HG02642 (cell line): ENCODE results near the gene SAPCD2.
A peak's percentile ranks its signal among the peaks of the same experiment; 100 is the strongest.
"Not testable (repeated sequence)": the region's sequence is repeated elsewhere in the genome, so short reads cannot be mapped to it uniquely, and the experiment has no call there.

ENCODE experiments used
- ATAC-seq: cut with Tn5 transposase; IDR thresholded peaks from one replicate; pipeline ENCODE4 v1.9.1; 2021; ENCODE audit warnings: mild to moderate bottlenecking; ENCODE audit not compliant: unreplicated experiment, poor library complexity

The SAPCD2 gene

DNA sequence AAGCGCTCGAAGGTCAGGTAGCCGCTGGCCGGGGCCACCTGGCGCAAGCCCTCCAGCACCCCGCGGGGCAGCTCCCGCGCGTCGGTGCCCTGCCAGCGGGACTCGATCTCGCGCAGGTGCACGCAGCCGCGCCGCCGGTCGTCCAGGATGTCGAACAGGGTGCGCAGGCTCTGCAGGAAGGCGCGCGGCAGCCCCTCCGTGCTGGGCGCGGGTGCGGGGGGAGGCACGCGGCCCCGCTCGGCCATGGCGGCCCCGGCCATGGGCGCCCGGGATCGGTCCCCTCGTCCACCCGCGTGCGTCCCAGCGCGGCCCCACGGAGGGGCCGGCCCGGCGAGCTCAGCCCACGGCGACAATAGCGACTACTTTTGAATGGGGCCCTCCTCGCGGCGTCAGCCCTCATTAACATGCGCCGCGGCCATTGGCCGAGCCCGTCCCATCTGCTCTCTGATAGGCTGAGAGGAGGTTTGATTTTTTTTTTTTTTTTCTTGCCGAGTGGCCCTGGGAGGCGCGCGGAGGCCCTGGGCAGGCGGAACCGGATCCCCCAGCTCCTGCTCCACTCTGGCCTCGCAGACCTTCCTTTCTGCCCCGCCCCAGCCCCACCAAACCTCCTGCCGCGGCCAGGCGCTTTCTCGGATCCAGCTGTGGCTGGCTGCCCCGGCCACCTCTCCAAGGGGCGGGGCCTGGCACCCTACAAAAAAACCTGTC lies at the start of gene SAPCD2:
Gene SAPCD2, minus strand, starts transcription at position 357 of the 705 bp plus-strand sequence. Its CDS starts 97 bp downstream, at position 260.
- peak; percentile 81 for ATAC-seq

- ATAC-seq = not testable (repeated sequence)
Observed at GRCh38 chr9:137118092-137118603, 47.8 kb upstream of the SAPCD2 start.

GRCh38 chr9:137117269-137117731 lies 46.9 kb upstream of the SAPCD2 start:
- no peak for ATAC-seq

DNA sequence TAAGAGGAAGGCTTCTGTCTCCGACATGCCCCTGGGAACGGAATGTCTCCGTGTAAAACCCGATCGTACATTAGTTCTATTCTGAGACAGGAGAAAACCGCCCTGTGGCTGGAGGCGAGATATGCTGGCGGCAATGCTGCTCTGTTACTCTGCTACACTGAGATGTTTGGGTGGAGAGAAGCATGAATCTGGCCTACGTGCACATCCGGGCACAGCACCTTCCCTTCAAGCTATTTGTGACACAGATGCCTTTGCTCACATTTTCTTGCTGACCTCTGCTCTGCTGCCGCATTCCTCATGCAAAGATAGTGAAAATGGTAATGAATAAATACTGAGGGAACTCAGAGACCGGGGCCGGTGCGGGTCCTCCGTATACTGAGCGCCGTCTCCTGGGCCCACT lies 46.4 kb upstream of the SAPCD2 start:
- no peak for ATAC-seq

GRCh38 chr9:137116027-137116507 lies 45.7 kb upstream of the SAPCD2 start:
- ATAC-seq = no peak

DNA sequence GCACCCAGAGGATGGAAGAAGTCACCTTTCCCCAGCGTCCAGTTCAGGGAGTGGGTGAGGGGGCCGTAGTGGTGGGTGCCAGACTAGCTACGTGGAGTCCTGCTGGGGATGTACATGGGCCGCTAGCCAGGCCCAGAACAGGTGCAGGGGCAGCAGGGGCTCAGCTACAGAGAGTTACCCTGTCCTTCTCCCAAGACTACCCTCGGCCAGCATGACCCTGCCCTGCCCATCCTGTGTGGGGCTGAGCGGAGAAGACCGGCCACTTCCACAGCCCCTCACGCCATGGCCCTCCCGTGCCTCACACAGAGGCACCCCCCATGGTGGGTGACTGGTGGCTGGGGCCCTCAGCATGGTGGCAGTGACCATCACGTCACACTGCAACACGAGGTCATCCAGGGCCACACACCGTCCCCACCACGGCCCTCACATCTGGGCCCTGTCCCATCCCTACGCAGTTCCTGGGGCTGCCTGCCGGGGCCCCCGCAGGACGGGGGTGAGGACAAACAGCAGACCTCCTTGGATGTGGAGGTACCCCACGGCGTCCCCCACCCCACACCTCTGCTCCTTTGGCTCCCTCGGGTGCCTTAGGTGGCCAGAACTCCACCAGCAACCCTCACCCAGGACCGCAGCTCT lies 45.2 kb upstream of the SAPCD2 start:
- no peak for ATAC-seq

DNA sequence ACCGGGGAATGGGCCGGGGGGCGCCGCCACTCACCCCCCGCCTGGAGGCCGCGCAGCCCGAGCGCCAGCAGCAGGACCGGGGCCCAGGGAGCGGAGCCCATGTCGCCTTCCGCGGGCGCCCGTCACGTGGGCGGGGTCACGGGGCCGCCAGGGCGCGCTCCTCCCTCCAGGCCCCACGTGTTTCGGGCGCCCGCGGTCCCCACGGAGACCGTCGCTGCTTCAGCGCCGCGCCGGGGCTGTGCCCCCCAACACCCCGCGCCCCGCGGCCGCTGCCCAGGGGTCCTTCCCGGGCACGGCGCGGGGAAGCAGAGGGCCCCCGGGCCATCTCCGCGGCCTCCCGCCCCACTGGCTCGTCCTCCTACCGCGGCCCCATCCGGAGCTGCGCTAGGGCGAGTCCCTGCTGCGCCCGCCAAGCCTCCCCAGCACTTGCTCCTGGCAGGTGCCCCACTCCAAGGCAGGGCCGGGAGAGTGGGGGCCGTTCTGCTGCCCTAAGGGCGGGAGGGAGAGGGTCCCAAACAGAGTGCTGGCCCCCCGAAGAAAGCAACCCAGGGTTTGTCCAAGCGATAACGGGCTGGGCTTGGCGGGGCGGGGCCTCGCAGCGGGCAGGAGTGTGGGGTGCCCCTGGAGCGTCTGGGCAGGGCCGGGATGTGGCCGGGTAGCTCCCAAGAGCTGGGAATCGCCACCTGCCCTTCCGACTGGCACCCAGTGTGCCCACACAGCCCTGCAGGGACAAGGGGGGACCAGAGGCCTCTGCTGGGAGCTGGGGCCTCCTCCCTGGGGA lies 44.4 kb upstream of the SAPCD2 start, which contains the start of gene DPP7:
Gene DPP7, minus strand, starts transcription at position 121 of the 781 bp plus-strand sequence. Its CDS starts 20 bp downstream, at position 101.
- peak; percentile 74 for ATAC-seq

GRCh38 chr9:137114220-137114612 lies 43.9 kb upstream of the SAPCD2 start:
- ATAC-seq = no peak

- ATAC-seq = no peak
Observed at GRCh38 chr9:137113385-137114159, 43.2 kb upstream of the SAPCD2 start.

DNA sequence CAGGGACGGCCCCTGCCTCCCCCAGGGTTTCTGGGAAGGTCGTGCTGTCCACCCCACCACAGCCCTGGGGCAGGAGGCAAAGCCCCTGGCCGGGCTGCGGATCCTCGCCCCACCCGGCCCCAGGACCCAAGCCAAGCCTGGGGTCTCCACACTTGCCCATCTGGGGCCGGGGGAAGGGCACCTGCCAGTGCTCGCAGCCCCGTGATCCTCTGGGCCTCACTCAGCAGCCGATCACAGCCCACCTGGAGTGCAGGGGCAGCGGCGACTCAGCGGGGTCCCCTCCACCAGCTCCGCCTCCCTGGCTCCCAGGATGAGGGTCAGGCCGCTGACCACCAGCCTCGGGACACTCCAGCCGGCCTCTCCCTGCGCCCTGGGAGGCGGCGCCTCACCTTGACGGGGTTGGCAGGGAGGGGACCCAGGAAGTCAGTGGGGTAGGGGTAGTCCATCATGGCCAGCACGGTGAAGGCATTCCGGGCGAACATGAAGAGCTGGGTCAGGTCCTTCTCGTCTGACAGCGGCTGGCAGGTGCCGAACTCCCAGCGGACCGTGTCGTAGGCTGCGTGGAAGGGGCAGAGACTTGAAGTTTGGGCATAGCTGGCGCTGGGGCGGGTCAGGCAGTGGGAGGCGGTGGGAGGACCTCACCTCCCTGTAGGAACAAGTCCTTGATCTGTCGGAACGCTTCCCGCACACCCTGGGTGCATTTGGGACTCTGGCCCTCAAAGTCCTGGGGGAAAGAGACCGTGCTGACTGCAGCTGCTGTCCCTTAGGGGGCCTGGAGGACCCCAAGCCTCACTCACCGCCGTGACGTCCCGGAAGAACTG lies 42.4 kb upstream of the SAPCD2 start:
- no peak for ATAC-seq

DNA sequence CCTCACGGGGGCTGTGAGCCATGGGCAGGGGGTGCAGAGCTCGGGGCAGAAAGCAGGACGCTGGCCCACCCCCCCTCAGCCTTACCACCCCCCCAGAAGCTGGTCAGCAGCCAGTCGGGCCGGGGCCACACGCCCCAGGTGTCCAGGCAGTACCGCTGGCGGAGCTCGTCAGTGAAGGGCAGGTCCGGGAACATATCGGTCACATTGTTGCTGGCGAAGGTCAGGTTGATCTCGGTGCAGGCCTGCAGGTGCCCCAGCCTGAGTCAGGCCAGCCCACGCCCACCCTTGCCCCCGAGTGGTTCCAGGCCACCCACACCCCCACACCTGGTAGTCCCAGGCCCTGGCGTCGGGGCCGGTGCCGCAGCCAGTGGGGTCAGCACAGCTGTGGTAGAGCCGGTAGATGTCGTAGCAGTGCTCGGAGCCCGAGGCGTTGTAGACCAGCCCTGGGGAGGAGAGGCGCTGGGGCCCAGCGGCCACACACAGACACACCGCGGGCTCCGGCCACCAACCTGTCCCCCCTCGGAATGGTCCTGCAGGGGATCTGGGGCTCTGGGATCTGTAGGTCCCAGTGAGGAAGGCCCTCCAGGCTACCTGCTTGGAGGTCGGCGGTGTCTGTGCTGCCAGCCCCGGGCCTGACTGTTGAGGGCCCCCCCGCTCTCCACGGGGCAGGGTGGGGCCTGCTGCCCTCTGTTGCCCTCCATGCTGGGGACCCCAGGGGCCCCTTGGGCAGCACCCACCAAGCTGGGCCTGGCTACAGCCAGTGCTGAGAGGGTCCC lies 41.6 kb upstream of the SAPCD2 start:
- no peak for ATAC-seq

DNA sequence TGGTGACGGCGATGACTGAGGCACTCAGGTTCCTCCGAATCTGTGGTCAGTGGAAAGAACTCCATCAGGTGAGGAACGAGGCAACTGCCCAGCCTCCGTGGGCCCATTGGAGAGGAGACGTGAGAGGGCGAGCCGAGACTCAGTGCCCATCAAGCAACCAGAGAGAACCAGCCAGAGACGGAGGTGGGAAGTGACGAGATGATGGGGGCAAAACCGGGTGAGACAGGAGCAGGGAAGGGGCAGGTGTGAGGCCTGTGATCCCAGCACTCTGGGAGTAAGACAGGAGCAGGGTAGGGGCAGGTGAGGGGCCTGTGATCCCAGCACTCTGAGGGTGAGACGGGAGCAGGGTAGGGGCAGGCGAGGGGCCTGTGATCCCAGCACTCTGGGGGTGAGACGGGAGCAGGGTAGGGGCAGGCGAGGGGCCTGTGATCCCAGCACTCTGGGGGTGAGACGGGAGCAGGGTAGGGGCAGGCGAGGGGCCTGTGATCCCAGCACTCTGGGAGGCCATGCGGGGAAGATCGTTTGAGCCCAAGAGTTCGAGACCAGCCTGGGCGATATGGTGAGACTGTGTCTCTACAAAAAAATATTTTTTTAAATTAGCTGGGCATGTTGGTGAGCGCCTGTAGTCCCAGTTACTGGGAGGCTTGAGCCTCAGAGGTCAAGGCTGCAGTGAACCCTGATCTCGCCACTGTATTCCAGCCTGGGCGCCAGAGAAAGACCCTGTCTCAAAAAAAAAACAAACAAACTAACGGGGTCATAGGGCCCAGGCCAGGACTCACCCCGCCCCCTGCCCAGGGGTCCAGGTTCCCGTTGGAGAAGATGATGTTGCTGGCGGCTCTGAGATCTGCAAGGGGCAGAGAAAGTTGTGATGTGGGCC lies 40.8 kb upstream of the SAPCD2 start:
- no peak for ATAC-seq

DNA sequence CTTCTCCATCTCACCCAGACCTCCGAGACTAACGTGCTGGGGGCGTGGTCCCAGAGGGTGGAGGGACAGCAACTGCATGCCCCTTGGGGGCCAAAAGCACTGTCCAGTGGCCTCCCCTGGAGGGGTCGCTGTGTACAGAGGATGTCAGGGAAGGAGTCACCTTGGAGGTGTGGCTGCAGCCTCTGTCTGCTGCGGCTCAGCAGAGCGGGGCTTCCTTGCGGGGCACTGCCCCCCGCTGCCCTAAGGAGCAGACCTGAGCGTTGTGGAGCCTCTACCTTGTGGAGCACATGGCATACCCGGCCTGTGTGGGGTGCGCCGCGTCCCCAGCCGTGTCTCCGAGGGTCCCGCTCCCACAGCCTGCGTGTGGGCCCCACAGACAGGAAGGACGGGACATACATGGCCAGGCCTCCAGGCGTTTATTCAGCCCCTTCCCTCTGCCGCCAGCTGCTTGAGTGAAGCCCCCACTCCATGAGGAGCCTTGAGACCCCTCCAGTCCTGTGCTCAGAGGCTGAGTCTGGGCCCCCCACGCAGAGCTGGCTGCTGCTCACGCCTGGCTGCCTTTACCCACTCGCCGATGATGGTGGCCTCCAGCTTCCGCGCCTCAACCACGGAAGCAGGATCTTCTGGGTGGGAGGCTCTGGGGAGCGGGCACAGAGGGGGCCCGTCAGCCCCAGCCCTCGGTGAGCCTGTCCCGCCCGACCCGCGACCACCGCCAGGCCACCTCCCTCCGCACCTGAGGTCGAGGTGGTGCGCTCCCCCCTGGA lies 40.0 kb upstream of the SAPCD2 start:
- ATAC-seq = no peak

- ATAC-seq = no peak
Observed at GRCh38 chr9:137109250-137110146, 39.1 kb upstream of the SAPCD2 start.

GRCh38 chr9:137108608-137109249 lies 38.4 kb upstream of the SAPCD2 start:
- ATAC-seq = no peak
